ENCODE results near the gene ZFPL1.
A peak's percentile ranks its signal among the peaks of the same experiment; 100 is the strongest.

The ZFPL1 gene

GRCh38 chr11:65113361-65113756 is 29.3 kb downstream of the ZFPL1 start:
- Histone ChIP-seq H3K9ac (ENCODE audit: low read length) (peak overlapping the region; percentile 91), H3F3A (ENCODE audit: insufficient read depth) (peaks cover 22% of the 10 kb centered on the region), H3K4me2 (ENCODE audit: low read depth, low read length, poor library complexity, severe bottlenecking) (peak overlapping the region; percentile 94), H3K9me2 (replicated peaks; ENCODE audit: insufficient read depth, low read length) (no peaks in the 10 kb centered on the region), H4K20me1 (ENCODE audit: low read depth, low read length) (no peaks in the 10 kb centered on the region), H3K4me3 (ENCODE audit: insufficient read depth, low read length, poor library complexity, severe bottlenecking) (peak overlapping the region; percentile 90), H2AFZ (ENCODE audit: low read depth, low read length, severe bottlenecking) (no peak overlapping the region), H3K79me2 (ENCODE audit: insufficient read depth, low read length) (peaks cover 5% of the 10 kb centered on the region), H3K27me3 (ENCODE audit: low read length) (no peaks in the 10 kb centered on the region), H3K9me3 (ENCODE audit: insufficient read depth, low read length) (no peaks in the 10 kb centered on the region), H3K36me3 (ENCODE audit: low read length) (no peaks in the 10 kb centered on the region), H3K27ac (ENCODE audit: low read depth, low read length) (peak overlapping the region; percentile 88)
- TF ChIP-seq CTCF (IDR thresholded peaks at IDR 0.05; ENCODE audit: insufficient read depth, low read length, poor library complexity, severe bottlenecking) (no peak), EZH2phosphoT487 (conservative IDR thresholded peaks at IDR 0.05; ENCODE audit: low read length) (no peak)

- Histone ChIP-seq H3F3A (ENCODE audit: insufficient read depth) (peaks cover 27% of the 10 kb centered on the region), H3K9me2 (replicated peaks; ENCODE audit: insufficient read depth, low read length) (no peaks in the 10 kb centered on the region), H3K27me3 (ENCODE audit: low read length) (no peaks in the 10 kb centered on the region), H2AFZ (ENCODE audit: low read depth, low read length, severe bottlenecking) (no peak overlapping the region), H3K4me3 (ENCODE audit: insufficient read depth, low read length, poor library complexity, severe bottlenecking) (no peak overlapping the region), H3K79me2 (ENCODE audit: insufficient read depth, low read length) (peaks cover 5% of the 10 kb centered on the region), H3K9me3 (ENCODE audit: insufficient read depth, low read length) (no peaks in the 10 kb centered on the region), H3K36me3 (ENCODE audit: low read length) (no peaks in the 10 kb centered on the region), H3K27ac (ENCODE audit: low read depth, low read length) (peak overlapping the region; percentile 88), H3K4me2 (ENCODE audit: low read depth, low read length, poor library complexity, severe bottlenecking) (peak overlapping the region; percentile 94), H3K9ac (ENCODE audit: low read length) (peak overlapping the region; percentile 91), H4K20me1 (ENCODE audit: low read depth, low read length) (no peaks in the 10 kb centered on the region)
- TF ChIP-seq EZH2phosphoT487 (conservative IDR thresholded peaks at IDR 0.05; ENCODE audit: low read length): no peak
- no peak for TF ChIP-seq CTCF (IDR thresholded peaks at IDR 0.05; ENCODE audit: insufficient read depth, low read length, poor library complexity, severe bottlenecking)
Measured at GRCh38 chr11:65113839-65114238, 29.8 kb downstream of the ZFPL1 start.

GRCh38 chr11:65114538-65115171 is 30.6 kb downstream of the ZFPL1 start:
- Histone ChIP-seq H3K27ac (ENCODE audit: low read depth, low read length) (peak overlapping the region; percentile 88; the same call in 1 of the 2 replicates), H3K4me3 (ENCODE audit: insufficient read depth, low read length, poor library complexity, severe bottlenecking) (no peak overlapping the region), H3K9me3 (ENCODE audit: insufficient read depth, low read length) (no peaks in the 10 kb centered on the region), H3K36me3 (ENCODE audit: low read length) (peaks cover 1% of the 10 kb centered on the region; the same call in 1 of the 2 replicates), H3K9ac (ENCODE audit: low read length) (no peak overlapping the region), H3K79me2 (ENCODE audit: insufficient read depth, low read length) (peaks cover 5% of the 10 kb centered on the region), H3F3A (ENCODE audit: insufficient read depth) (peaks cover 34% of the 10 kb centered on the region), H3K27me3 (ENCODE audit: low read length) (no peaks in the 10 kb centered on the region), H3K9me2 (replicated peaks; ENCODE audit: insufficient read depth, low read length) (no peaks in the 10 kb centered on the region), H3K4me2 (ENCODE audit: low read depth, low read length, poor library complexity, severe bottlenecking) (no peak overlapping the region), H2AFZ (ENCODE audit: low read depth, low read length, severe bottlenecking) (no peak overlapping the region), H4K20me1 (ENCODE audit: low read depth, low read length) (no peaks in the 10 kb centered on the region)
- TF ChIP-seq CTCF (IDR thresholded peaks at IDR 0.05; ENCODE audit: insufficient read depth, low read length, poor library complexity, severe bottlenecking) (no peak), EZH2phosphoT487 (conservative IDR thresholded peaks at IDR 0.05; ENCODE audit: low read length) (no peak)
